ENCODE results near the gene STX10.
"Not testable (repeated sequence)": the region's sequence is repeated elsewhere in the genome, so short reads cannot be mapped to it uniquely, and the experiment has no call there.

STX10 gene, protein sequence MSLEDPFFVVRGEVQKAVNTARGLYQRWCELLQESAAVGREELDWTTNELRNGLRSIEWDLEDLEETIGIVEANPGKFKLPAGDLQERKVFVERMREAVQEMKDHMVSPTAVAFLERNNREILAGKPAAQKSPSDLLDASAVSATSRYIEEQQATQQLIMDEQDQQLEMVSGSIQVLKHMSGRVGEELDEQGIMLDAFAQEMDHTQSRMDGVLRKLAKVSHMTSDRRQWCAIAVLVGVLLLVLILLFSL

GRCh38 chr19:13150187-13150930, at the start of gene STX10, which contains the start of gene IER2:
TSS of gene STX10 (minus strand) at chr19:13150375. CDS start at chr19:13150173, 202 bp downstream.
TSS of gene IER2 (plus strand) at chr19:13150411. CDS start at chr19:13153187, 2,776 bp downstream.
- peaks cover 26% of the 10 kb centered on the region for H3K4me1 Mint-ChIP-seq
- no peaks in the 10 kb centered on the region for H3K9me3 Mint-ChIP-seq
- H3K36me3 Mint-ChIP-seq: peaks cover 13% of the 10 kb centered on the region
- ATAC-seq (ENCODE audit: low read depth): peak; percentile 59
- peak within 1 kb of the TSS; percentile 96 for H3K27ac Mint-ChIP-seq
- peak within 1 kb of the TSS; percentile 84 for H3K4me3 Mint-ChIP-seq
- DNase-seq (ENCODE audit: low spot score in 2 of 2): peak; percentile 82 to 91
- H3K27me3 Mint-ChIP-seq: no peaks in the 10 kb centered on the region

DNA sequence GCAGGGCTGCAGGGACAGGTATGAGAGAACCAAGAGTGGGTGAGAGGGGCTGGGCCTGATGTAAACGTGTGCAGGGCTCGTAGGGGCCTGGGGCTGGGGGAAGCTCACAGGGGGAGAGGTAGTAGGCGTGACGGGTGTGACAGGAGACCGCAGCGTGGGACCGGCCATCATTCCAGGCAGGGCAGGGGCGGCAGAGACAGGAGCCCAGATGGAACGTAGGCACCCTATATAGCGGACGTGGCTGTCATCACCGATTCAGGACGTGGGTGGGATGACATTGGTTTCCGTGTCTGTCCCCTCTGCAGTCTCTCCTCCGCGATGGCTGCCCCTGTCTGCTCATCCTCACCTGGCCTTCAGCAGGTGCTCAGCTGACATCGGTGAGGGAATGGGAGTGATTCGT, 48.5 kb upstream of the STX10 start:
- Mint-ChIP-seq H3K9me3 (no peaks in the 10 kb centered on the region), H3K27me3 (no peaks in the 10 kb centered on the region), H3K36me3 (no peaks in the 10 kb centered on the region), H3K4me1 (peaks cover 14% of the 10 kb centered on the region), H3K4me3 (no peak overlapping the region), H3K27ac (no peak overlapping the region)
- no peak for DNase-seq (ENCODE audit: low spot score in 2 of 2)
- no peak for ATAC-seq (ENCODE audit: low read depth)

- peak; percentile 85 for ATAC-seq (ENCODE audit: low read depth)
- H3K27ac Mint-ChIP-seq: peak overlapping the region; percentile 65
- no peaks in the 10 kb centered on the region for H3K36me3 Mint-ChIP-seq
- H3K27me3 Mint-ChIP-seq: no peaks in the 10 kb centered on the region
- peak; percentile 66 to 71 for DNase-seq (ENCODE audit: low spot score in 2 of 2)
- H3K4me1 Mint-ChIP-seq: peaks cover 16% of the 10 kb centered on the region
- peak overlapping the region; percentile 37 for H3K4me3 Mint-ChIP-seq
- no peaks in the 10 kb centered on the region for H3K9me3 Mint-ChIP-seq
These were observed 45.5 kb upstream of the STX10 start for GRCh38 chr19:13195678-13196077.

DNA sequence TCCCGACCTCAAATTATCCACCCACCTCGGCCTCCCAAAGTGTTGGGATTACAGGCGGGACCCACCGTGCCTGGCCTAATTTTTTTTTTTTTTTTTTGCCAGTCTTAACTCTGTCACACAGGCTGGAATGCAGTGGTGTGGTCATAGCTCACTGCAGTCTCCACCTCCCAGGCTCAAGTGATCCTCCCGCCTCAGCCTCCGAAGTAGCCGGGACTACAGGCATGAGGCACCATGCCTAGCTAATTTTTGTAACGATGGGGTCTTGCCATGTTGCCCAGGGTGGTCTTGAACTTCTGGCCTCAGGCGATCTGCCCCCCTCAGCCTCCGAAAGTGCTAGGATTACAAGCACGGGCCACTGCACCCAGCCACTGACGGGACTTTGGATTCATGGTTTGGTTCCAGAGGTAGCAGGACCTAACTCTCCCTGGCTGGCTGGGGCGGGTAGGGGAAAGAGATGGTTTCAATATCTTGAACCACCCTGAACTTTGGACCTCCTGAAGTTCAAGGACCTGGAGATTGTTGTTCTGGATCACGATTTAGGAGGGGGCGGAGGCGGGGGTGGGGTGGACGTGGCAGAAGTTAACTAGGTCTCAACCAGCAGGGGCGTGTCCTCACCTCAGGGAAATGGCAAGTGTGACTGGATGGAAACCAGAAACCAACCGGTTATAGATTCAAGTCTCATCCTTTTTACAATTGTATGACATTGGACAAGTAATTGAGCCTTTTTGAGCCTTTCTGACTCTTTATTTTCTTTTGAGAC, 40.8 kb upstream of the STX10 start:
- Mint-ChIP-seq H3K36me3 (no peaks in the 10 kb centered on the region), H3K4me3 (no peak overlapping the region), H3K27ac (no peak overlapping the region), H3K4me1 (peaks cover 20% of the 10 kb centered on the region), H3K27me3 (no peaks in the 10 kb centered on the region), H3K9me3 (no peaks in the 10 kb centered on the region)
- no peak for DNase-seq (ENCODE audit: low spot score in 2 of 2)
- no peak for ATAC-seq (ENCODE audit: low read depth)

GRCh38 chr19:13189600-13189999, 39.4 kb upstream of the STX10 start:
- Mint-ChIP-seq H3K4me1 (peaks cover 12% of the 10 kb centered on the region), H3K27me3 (no peaks in the 10 kb centered on the region), H3K9me3 (no peaks in the 10 kb centered on the region), H3K27ac (no peak overlapping the region), H3K36me3 (no peaks in the 10 kb centered on the region), H3K4me3 (no peak overlapping the region)
- DNase-seq (ENCODE audit: low spot score in 2 of 2): no peak
- no peak for ATAC-seq (ENCODE audit: low read depth)

- Mint-ChIP-seq H3K4me1 (peaks cover 4% of the 10 kb centered on the region), H3K27ac (peak overlapping the region; percentile 71), H3K4me3 (no peak overlapping the region), H3K36me3 (no peaks in the 10 kb centered on the region), H3K27me3 (no peaks in the 10 kb centered on the region), H3K9me3 (no peaks in the 10 kb centered on the region)
- no peak for DNase-seq (ENCODE audit: low spot score in 2 of 2)
- no peak for ATAC-seq (ENCODE audit: low read depth)
These were observed 37.2 kb upstream of the STX10 start for GRCh38 chr19:13187419-13187818.

GRCh38 chr19:13186688-13187087, 36.5 kb upstream of the STX10 start:
- H3K36me3 Mint-ChIP-seq; H3K4me3 Mint-ChIP-seq; H3K27me3 Mint-ChIP-seq; ATAC-seq (ENCODE audit: low read depth); DNase-seq (ENCODE audit: low spot score in 2 of 2); H3K4me1 Mint-ChIP-seq; H3K9me3 Mint-ChIP-seq: not testable (repeated sequence)
- H3K27ac Mint-ChIP-seq: peak overlapping the region; percentile 31

DNA sequence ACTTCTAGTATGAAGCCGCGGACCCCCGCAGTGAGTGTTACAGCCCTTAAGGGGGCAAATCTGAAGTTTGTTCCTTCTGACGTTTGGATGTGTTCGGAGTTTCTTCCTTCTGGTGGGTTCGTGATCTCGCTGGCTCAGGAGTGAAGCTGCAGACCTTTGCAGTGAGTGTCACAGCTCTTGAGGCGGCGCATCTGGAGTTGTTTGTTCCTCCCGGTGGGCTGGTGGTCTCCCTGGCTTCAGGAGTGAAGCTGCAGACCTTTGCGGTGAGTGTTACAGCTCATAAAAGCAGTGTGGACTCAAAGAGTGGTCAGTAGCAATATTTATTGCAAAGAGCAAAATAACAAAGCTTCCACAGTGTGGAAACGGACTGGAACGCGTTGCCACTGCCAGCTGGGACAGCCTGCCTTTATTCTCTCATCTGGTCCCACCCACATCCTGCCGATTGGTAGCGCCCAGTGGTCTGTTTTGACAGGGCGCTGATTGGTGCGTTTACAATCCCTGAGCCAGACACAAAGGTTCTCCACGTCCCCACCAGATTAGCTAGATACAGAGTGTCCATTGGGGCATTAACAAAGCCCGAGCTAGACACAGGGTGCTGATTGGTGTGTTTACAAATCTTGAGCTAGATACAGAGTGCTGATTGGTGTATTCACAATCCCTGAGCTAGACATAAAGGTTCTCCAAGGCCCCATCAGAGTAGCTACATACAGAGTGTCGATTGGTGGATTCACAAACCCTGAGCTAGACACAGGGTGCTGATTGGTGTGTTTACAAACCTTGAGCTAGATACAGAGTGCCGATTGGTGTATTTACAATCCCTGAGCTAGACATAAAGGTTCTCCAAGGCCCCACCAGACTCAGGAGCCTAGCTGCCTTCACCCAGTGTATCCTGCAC, 35.8 kb upstream of the STX10 start:
- Mint-ChIP-seq H3K27ac (peak overlapping the region; percentile 31), H3K4me1 (peaks cover 11% of the 10 kb centered on the region)
- H3K9me3 Mint-ChIP-seq; H3K36me3 Mint-ChIP-seq; ATAC-seq (ENCODE audit: low read depth); H3K4me3 Mint-ChIP-seq; H3K27me3 Mint-ChIP-seq; DNase-seq (ENCODE audit: low spot score in 2 of 2): not testable (repeated sequence)

- not testable (repeated sequence) for ATAC-seq (ENCODE audit: low read depth)
These were observed 34.8 kb upstream of the STX10 start for GRCh38 chr19:13184926-13185325.

GRCh38 chr19:13181747-13182388, 31.7 kb upstream of the STX10 start:
- DNase-seq (ENCODE audit: low spot score in 2 of 2) (no peak), ATAC-seq (ENCODE audit: low read depth) (peak; percentile 56)
- H3K4me3 Mint-ChIP-seq: no peak overlapping the region
- H3K27ac Mint-ChIP-seq: peak overlapping the region; percentile 47
- no peaks in the 10 kb centered on the region for H3K27me3 Mint-ChIP-seq
- H3K4me1 Mint-ChIP-seq: peaks cover 16% of the 10 kb centered on the region
- no peaks in the 10 kb centered on the region for H3K9me3 Mint-ChIP-seq
- H3K36me3 Mint-ChIP-seq: no peaks in the 10 kb centered on the region

More at GRCh38 chr19:13184926-13185325, 34.8 kb upstream of the STX10 start:
- H3K27me3 Mint-ChIP-seq; H3K4me3 Mint-ChIP-seq; H3K27ac Mint-ChIP-seq; DNase-seq (ENCODE audit: low spot score in 2 of 2); H3K36me3 Mint-ChIP-seq; H3K9me3 Mint-ChIP-seq: not testable (repeated sequence)
- H3K4me1 Mint-ChIP-seq: peaks cover 18% of the 10 kb centered on the region

- not testable (repeated sequence) for ATAC-seq (ENCODE audit: low read depth); H3K36me3 Mint-ChIP-seq; DNase-seq (ENCODE audit: low spot score in 2 of 2); H3K27ac Mint-ChIP-seq; H3K4me3 Mint-ChIP-seq; H3K9me3 Mint-ChIP-seq; H3K27me3 Mint-ChIP-seq
- H3K4me1 Mint-ChIP-seq: peaks cover 16% of the 10 kb centered on the region
These were observed 28.1 kb upstream of the STX10 start for GRCh38 chr19:13178291-13178690.

GRCh38 chr19:13177584-13177983, 27.4 kb upstream of the STX10 start:
- ATAC-seq (ENCODE audit: low read depth); H3K27ac Mint-ChIP-seq; H3K4me3 Mint-ChIP-seq; H3K9me3 Mint-ChIP-seq; DNase-seq (ENCODE audit: low spot score in 2 of 2); H3K36me3 Mint-ChIP-seq; H3K27me3 Mint-ChIP-seq: not testable (repeated sequence)
- H3K4me1 Mint-ChIP-seq: peaks cover 22% of the 10 kb centered on the region

GRCh38 chr19:13176345-13176744, 26.2 kb upstream of the STX10 start:
- ATAC-seq (ENCODE audit: low read depth) (no peak), DNase-seq (ENCODE audit: low spot score in 2 of 2) (no peak)
- H3K4me1 Mint-ChIP-seq: peaks cover 24% of the 10 kb centered on the region
- H3K9me3 Mint-ChIP-seq: no peaks in the 10 kb centered on the region
- no peaks in the 10 kb centered on the region for H3K36me3 Mint-ChIP-seq
- no peak overlapping the region for H3K4me3 Mint-ChIP-seq
- no peaks in the 10 kb centered on the region for H3K27me3 Mint-ChIP-seq
- no peak overlapping the region for H3K27ac Mint-ChIP-seq

Data from memory B cell (primary cell).